ENCODE measurements around the gene AGO3. TPM values are rescaled to one million over a fixed set of nuclear protein-coding genes. Genes with fewer than 3 reads are reported as not detected.
A peak's percentile ranks its signal among the peaks of the same experiment; 100 is the strongest.

Gene AGO3
- total and polyA plus RNA-seq, 2 of the 13 experiments (the other 11 are each of a cell fraction or from before 2014, with no cell fraction given) = 21.2 to 27.1 TPM

DNA sequence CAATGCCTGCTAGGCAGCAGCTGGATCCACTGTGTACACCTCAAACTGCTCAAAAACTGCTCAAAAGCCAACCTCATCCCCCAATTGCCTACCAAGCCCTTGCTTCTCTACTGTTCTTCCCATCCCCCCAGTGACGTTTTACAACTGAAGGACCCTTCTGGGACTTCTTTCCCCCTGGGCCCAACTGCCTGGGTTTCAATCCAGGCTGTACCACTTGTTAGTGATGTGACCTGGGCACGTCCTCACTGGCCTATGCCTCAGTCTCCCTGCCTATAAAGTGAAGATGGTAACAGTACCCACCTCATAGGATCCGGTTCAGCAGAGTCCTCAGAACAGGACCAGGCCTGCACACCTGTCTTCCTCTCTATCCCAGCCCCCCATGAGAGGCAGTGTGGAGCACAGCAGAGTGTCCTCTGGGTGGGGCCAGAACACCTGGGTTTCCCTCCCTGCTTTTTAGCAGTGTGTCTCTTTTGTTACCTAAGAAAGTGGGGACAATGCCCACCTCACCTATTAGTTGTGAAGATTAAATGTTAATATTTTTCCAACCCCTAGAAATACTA is 151.1 kb downstream of the AGO3 start (continued):
- no peak for TF ChIP-seq ZNF850 (CRISPR knock-in tag; conservative IDR thresholded peaks at IDR 0.05)

DNA sequence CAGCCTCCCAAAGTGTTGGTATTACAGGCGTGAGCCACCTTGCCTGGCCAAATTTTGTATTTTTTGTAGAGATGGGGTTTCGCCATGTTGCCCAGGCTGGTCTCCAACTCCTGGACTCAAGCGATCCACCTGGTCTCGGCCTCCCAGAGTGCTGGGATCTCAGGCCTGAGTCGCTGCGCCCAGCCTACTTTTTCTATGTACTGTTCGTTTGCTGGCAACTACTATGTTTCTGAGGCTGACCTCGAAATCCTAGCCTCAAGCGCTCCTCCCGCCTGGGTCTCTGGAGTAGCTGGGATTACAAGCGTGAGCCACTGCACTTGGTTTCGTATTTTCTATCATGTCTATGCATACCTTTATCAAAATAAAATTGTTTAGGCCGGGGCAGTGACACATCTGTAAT is 152.3 kb downstream of the AGO3 start:
- Histone ChIP-seq H3K27ac (ENCODE audit: extremely low read length, insufficient read depth, low read length) (no peak overlapping the region), H3K4me1 (ENCODE audit: insufficient read depth, low read length) (peaks cover 14% of the 10 kb centered on the region; the same call in 1 of the 2 replicates), H3K9me3 (ENCODE audit: low read length) (no peaks in the 10 kb centered on the region), H4K20me1 (ENCODE audit: insufficient read depth, low read length) (no peaks in the 10 kb centered on the region), H3K9ac (ENCODE audit: insufficient read depth, low read depth, low read length) (no peak overlapping the region), H3K27me3 (ENCODE audit: control insufficient read depth in 1 of 2, insufficient read depth in 2 of 2, low read length in 2 of 2) (peaks cover 0 to 2% of the 10 kb centered on the region in 2 experiments; a peak in 1 of 5 replicates), H3K36me3 (replicated peaks in 1 of 2; ENCODE audit: control insufficient read depth in 1 of 2, insufficient read depth in 2 of 2, low read length in 2 of 2) (no peaks in the 10 kb centered on the region), H3K79me2 (ENCODE audit: insufficient read depth, low read length) (no peaks in the 10 kb centered on the region), H3K4me3 (replicated peaks in 1 of 3; ENCODE audit: insufficient read depth in 1 of 3, low read depth in 2 of 3, low read length in 3 of 3) (peak overlapping the region in 1 of 3 experiments; percentile 65; a peak in 1 of 6 replicates), H3K4me2 (ENCODE audit: low read depth, low read length) (peak overlapping the region; percentile 64; the same call in 1 of the 2 replicates), H2AFZ (ENCODE audit: low read length) (no peak overlapping the region)
- no TSS peak for BruUV-seq (replicated peaks)
- intact Hi-C loops (cut with micrococcal nuclease; ENCODE audit: unreplicated experiment) (no loop called here), in situ Hi-C loops (cut with HindIII; ENCODE audit: extremely low pct_ligation_motif_present, low pct_unique_long_range_greater_than_20kb) (no loop called here)
- no peak for DNase-seq (ENCODE audit: low spot score)
- no peak for FAIRE-seq
- no peak for ATAC-seq
- ChIA-PET POLR2A (no interaction called here), CTCF (ENCODE audit: low intra/inter-chr PET ratio, low total read pairs) (no interaction called here)
- 72% methylated on average over 13 of the region's 13 CpGs for WGBS (ENCODE audit: low lambda C conversion rate)
- TF ChIP-seq DNMT1 (CRISPR knock-in tag; IDR thresholded peaks at IDR 0.05) = no peak
- TF ChIP-seq, protein P1, sequence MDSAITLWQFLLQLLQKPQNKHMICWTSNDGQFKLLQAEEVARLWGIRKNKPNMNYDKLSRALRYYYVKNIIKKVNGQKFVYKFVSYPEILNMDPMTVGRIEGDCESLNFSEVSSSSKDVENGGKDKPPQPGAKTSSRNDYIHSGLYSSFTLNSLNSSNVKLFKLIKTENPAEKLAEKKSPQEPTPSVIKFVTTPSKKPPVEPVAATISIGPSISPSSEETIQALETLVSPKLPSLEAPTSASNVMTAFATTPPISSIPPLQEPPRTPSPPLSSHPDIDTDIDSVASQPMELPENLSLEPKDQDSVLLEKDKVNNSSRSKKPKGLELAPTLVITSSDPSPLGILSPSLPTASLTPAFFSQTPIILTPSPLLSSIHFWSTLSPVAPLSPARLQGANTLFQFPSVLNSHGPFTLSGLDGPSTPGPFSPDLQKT (CRISPR knock-in tag; IDR thresholded peaks at IDR 0.05; ENCODE audit: borderline replicate concordance) = no peak
- TF ChIP-seq NFE2 (CRISPR knock-in tag; IDR thresholded peaks at IDR 0.05) = no peak
- TF ChIP-seq, protein P2, sequence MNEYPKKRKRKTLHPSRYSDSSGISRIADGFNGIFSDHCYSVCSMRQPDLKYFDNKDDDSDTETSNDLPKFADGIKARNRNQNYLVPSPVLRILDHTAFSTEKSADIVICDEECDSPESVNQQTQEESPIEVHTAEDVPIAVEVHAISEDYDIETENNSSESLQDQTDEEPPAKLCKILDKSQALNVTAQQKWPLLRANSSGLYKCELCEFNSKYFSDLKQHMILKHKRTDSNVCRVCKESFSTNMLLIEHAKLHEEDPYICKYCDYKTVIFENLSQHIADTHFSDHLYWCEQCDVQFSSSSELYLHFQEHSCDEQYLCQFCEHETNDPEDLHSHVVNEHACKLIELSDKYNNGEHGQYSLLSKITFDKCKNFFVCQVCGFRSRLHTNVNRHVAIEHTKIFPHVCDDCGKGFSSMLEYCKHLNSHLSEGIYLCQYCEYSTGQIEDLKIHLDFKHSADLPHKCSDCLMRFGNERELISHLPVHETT (CRISPR knock-in tag; conservative IDR thresholded peaks at IDR 0.05) = no peak
- TF ChIP-seq, protein P3, sequence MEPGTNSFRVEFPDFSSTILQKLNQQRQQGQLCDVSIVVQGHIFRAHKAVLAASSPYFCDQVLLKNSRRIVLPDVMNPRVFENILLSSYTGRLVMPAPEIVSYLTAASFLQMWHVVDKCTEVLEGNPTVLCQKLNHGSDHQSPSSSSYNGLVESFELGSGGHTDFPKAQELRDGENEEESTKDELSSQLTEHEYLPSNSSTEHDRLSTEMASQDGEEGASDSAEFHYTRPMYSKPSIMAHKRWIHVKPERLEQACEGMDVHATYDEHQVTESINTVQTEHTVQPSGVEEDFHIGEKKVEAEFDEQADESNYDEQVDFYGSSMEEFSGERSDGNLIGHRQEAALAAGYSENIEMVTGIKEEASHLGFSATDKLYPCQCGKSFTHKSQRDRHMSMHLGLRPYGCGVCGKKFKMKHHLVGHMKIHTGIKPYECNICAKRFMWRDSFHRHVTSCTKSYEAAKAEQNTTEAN (CRISPR knock-in tag; conservative IDR thresholded peaks at IDR 0.05) = no peak
- TF ChIP-seq RFX1 (IDR thresholded peaks at IDR 0.05) = no peak
- TF ChIP-seq, protein P4, sequence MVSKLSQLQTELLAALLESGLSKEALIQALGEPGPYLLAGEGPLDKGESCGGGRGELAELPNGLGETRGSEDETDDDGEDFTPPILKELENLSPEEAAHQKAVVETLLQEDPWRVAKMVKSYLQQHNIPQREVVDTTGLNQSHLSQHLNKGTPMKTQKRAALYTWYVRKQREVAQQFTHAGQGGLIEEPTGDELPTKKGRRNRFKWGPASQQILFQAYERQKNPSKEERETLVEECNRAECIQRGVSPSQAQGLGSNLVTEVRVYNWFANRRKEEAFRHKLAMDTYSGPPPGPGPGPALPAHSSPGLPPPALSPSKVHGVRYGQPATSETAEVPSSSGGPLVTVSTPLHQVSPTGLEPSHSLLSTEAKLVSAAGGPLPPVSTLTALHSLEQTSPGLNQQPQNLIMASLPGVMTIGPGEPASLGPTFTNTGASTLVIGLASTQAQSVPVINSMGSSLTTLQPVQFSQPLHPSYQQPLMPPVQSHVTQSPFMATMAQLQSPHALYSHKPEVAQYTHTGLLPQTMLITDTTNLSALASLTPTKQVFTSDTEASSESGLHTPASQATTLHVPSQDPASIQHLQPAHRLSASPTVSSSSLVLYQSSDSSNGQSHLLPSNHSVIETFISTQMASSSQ (IDR thresholded peaks at IDR 0.05; ENCODE audit: low read depth) = no peak
- TF ChIP-seq, protein P4 (CRISPR knock-in tag; IDR thresholded peaks at IDR 0.05; ENCODE audit: borderline replicate concordance) = no peak
- TF ChIP-seq ARID2 (CRISPR knock-in tag; IDR thresholded peaks at IDR 0.05; ENCODE audit: borderline replicate concordance) = no peak
- TF ChIP-seq YEATS2 (CRISPR knock-in tag; IDR thresholded peaks at IDR 0.05; ENCODE audit: borderline replicate concordance) = no peak
- TF ChIP-seq, protein P5, sequence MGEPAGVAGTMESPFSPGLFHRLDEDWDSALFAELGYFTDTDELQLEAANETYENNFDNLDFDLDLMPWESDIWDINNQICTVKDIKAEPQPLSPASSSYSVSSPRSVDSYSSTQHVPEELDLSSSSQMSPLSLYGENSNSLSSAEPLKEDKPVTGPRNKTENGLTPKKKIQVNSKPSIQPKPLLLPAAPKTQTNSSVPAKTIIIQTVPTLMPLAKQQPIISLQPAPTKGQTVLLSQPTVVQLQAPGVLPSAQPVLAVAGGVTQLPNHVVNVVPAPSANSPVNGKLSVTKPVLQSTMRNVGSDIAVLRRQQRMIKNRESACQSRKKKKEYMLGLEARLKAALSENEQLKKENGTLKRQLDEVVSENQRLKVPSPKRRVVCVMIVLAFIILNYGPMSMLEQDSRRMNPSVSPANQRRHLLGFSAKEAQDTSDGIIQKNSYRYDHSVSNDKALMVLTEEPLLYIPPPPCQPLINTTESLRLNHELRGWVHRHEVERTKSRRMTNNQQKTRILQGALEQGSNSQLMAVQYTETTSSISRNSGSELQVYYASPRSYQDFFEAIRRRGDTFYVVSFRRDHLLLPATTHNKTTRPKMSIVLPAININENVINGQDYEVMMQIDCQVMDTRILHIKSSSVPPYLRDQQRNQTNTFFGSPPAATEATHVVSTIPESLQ (CRISPR knock-in tag; conservative IDR thresholded peaks at IDR 0.05) = no peak
- TF ChIP-seq TBX2 (CRISPR knock-in tag; IDR thresholded peaks at IDR 0.05; ENCODE audit: borderline replicate concordance) = no peak
